Glomerular endothelial cell (primary cell): ENCODE data around the gene TANC1. TPM values are rescaled to one million over a fixed set of nuclear protein-coding genes. Genes with fewer than 3 reads are reported as not detected.

ENCODE experiments used
- DNase-seq: peaks from one replicate; pipeline ENCODE4 v3.0.0-alpha.2; 2011; ENCODE audit warnings: low read depth, low spot score; ENCODE audit errors: extremely low read depth
- total RNA-seq: library from RNA; depleted of rRNA; stranded (reverse); fragments of >200 nt; gene quantifications from 2 replicates; pipeline ENCODE4 v1.2.3, GENCODE V29; 2015

TANC1 gene
- total RNA-seq, 1 donor from 2014 or later = 103 TPM

DNA sequence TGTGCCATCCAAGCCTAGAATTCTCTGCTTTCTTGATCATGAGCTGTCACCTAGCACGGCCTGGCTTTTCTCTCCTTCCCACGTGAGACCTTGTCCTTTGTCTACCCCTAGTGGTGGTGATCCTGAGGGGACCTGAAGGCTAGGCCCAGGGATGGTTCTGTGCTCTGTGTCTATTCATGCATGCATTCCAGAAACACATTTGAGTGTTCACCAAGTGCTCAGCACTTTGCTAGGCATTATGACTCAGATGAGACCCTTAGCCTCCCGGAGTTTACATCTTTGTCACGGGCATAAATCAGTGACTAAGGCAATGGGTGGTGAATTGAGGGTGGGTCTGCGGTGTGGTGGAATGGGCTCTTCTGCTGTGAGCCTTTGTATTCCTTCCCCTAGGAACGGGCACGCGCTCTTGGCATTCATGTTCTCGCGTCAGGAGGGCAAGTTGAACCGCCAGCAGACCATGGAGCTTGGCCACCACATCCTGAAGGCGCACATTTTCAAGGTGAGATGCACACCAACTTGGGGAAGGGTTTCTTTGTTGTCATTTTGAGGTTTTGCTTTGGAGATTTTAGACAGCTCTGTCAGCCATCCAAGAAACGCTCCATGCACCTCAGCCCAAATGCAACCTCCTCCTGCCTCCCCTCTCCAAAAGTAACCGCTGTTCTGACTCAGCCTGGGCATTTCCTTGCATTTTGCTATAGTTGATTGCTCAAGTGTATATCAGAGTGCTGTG lies 217.1 kb downstream of the TANC1 start:
- DNase-seq = no peak

DNA sequence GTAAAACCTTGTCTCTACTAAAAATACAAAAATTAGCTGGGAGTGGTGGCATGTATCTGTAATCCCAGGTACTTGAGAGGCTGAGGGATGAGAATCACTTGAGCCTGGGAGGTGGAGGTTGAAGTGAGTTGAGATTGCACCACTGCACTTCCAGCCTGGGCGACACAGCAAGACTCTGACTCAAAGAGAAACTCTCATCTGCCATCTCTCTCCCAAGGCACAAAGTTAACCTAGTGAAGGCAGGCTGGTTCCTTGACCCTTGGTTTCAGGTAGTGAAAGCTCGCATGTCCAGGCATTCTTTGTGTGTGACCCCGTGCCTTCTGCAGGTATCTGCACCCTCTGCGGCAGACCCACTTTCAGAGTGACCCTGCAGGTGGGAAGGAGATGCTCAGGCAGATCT lies 218.0 kb downstream of the TANC1 start:
- no peak for DNase-seq

DNA sequence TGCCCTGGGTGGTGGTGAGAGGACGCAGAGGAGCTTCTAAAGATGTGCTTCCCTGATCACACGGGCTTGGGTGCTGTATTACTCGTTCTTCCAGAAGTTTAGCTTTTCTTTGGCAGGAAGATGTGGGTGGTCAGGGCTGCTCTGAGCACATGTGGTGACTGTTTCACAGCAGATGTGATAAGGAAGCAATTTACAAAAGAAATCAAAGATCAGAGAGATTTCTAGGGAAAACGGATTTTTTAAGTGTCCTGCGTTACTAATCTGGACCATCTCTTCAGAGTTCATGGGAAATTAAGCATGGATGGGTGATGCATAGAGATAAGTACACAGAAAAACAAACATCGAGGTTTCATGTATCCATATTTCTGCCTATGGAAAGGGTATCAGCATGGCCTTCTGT lies 218.7 kb downstream of the TANC1 start:
- no peak for DNase-seq

DNA sequence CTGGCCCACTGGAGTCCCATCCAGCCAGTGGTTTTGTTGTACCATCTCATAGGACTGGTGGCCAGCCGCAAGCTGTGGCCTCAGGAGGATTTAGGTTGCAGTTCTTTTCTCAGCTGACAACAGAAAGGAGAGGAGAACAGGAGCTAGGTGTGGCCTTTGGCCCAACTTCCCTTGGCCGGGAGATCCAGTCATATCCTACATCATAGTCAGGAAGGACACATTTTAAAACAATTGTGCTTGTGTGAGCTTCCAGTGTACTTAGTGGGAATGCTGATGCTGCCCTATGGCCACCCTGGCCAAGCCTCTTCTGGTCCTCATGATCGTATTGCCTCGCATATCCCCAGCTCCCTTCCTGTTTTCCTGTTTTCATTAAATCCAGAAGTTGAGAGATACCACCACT lies 220.0 kb downstream of the TANC1 start:
- no peak for DNase-seq

DNA sequence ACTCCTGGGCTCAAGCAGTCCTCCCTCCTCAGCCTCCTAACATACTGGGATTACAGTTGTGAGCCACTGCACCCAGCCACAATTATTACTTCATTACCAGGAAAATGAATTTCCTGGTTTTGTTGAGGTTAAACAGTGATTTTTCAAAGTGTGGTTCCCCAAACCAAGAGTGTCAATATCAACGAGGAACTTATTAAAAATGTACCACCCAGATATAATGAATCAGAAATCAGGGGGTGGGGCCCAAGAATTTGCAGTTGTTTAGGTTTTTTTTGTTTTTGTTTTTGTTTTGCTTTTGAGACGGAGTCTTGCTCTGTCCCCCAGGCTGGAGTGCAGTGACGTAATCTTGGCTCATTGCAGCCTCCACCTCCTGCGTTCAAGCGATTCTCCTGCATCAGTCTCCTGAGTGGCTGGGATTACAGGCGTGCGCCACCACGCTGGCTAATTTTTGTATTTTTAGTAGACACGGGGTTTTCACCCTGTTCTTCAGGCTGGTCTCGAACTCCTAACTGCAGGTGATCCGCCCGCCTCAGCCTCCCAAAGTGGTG lies 224.0 kb downstream of the TANC1 start:
- no peak for DNase-seq

DNA sequence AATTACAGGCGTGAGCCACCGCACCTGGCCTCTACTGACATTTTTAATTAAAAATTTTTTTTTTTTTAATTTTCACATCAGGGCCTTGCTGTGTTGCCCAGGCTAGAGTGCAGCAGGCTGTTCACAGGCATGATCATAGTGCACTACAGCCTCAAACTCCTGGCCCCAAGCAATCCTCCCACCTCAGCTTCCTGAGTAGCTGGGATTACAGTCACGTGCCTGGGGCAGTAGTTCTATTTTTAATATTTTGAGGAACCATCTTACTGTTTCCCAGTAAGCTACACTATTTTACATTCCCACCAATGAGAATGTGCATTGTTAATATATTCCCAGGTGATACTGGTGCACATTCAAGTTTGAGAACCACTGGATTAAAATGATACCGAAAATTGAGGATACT lies 225.4 kb downstream of the TANC1 start:
- DNase-seq = no peak

DNA sequence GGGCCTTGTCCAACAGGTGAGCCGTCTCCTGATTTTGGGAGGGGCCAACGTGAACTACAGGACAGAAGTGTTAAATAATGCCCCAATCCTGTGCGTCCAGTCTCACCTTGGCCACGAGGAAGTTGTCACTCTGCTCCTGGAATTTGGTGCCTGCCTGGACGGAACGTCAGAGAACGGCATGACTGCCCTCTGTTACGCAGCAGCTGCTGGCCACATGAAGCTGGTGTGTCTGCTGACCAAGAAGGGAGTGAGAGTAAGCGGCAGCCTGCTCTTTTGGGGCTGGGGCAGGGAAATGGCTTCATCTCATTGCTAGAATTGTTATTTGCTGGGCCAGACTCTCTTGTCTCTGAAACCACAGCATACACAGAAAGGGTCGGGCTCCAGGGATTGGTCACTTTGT lies 225.8 kb downstream of the TANC1 start:
- no peak for DNase-seq

DNA sequence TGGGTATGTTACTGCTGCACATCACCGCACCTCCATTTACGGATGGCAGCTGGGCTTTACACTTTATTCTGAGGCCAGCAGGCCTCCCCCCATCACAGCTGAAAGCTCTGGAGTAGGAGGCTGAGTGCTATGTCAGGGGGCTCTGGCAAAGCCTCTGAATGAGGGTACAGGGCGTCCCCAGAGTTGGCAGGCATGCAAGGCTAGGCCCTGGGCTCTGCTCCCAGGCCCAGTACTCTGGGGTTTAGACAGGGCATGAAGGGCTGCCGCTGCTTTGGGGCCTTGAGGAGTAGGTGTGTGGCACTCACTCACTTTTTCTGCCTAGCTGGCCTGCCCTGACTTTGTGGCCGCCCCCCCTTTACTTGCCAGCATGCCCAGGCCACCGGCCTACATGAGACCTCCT lies 227.3 kb downstream of the TANC1 start:
- no peak for DNase-seq

DNA sequence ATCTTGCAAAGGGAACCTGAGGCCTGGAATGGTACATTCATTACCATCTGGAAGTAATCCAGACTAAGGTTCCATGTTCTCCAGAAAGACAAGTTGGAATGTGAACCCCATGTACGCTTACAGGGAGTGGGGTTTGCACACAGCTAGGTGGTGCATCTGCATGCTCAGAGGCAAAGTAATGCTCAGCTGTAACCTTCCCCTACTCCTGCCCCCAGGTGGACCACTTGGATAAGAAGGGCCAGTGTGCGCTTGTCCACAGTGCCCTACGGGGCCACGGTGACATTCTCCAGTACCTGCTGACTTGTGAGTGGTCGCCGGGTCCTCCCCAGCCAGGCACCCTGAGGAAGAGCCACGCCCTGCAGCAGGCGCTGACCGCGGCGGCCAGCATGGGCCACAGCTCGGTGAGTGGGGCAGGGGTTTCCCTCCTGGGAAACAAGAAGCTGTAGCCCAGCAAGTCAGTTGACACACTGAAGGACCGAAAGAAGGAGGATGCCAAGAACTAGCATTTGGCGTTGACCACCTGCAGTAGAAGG lies 228.0 kb downstream of the TANC1 start:
- DNase-seq = no peak

DNA sequence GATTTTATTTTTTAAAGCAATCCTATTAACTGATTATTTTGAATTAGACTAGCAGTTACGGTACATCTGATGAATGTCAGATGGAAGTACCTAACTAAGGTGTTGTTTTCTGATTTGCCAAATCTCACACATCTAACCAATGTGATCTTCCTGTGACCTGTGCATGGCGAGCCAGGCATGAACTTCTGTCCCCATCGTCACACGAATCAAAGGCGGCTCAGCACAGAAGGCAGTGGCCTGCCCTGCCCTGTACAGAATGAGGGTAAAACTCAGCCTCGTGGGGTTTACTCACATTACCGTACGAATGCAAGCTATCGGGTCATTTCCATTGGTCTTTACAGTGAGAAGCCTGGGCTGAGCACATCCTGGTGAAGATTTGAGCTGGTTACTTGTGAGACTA lies 230.8 kb downstream of the TANC1 start:
- no peak for DNase-seq

DNA sequence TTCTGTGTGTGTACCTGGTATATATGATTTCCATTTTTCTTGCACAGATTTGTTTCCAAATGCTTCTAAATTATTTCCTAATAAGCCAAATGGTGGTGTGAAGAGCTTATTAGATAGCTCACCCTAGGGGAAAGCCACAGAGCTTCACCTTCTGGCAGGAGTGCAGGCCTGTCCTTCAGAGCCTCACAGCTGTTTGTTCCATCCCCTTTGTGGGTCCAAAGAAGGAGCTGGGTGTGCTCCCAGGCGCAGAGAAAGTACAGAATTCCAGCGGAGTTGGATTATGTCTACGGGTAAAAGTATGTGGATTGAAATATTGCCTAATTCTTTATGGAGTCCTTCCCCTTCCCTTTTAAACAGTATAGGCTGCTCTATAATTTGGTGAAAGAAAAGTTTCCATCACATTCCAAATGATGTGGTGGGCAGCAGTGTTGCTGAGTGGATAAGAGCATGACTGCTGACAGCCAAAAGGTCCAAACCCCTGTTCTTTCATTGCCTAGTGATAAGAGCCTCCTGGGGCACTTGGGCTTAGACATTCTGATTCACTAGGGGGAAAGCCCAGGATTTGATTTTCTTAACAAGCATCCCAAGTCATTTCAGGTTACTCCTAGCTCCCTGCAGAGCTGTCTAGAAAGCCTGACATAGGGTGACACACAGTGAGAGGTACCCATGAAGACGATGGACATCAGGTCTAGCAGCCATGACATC lies 231.5 kb downstream of the TANC1 start:
- no peak for DNase-seq

DNA sequence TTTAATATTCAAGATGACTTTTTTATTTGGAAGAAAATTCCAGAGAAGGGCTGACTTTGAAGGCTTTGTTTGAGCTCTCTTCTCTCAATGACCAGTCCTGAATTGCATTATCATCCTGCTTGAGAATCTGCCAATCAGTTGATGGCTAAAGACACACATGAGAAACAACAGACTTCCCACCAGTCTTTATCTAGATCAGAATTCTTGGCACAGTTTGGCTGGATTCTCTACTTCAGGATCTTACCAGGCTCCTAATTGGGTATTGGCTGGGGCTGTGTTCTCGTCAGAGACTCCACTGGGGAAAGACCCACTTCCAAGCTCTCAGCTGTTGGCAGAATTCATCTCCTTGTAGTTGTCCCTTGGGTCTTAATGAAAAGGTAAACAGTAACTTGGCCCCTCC lies 232.1 kb downstream of the TANC1 start:
- DNase-seq = no peak

DNA sequence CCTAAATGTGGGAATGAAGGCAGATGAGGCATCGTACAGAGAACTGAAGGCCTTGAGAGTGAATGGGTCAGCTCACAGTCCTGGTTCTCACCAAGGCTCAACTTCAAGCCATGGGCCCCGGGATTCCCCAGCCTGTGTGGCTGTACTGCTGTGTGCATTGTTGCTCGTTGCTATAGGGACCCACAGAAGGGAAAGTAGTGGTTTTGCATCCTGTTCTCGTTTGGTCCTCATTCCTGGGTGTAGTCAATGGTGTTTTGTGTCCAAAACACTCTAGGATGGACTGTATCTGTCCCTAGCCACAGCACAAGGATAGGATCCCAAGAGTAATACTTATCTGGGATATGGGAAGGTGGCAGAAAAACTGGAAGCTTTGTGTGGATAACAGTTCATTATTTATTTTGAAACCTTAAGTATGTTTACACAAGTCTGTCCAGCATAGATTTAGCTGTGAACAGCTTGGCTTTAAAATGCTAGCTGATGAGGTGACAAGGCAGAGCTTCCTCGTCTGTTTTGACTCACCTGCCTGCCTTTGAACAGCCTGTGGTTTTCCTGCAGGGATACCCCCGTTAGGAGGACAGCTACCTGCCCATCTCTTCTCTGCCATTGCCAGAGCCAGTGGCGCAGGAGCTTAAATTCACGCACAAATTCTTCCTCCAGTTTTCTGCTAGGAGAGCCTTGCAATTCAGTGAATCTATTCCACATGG lies 233.1 kb downstream of the TANC1 start:
- DNase-seq = no peak

DNA sequence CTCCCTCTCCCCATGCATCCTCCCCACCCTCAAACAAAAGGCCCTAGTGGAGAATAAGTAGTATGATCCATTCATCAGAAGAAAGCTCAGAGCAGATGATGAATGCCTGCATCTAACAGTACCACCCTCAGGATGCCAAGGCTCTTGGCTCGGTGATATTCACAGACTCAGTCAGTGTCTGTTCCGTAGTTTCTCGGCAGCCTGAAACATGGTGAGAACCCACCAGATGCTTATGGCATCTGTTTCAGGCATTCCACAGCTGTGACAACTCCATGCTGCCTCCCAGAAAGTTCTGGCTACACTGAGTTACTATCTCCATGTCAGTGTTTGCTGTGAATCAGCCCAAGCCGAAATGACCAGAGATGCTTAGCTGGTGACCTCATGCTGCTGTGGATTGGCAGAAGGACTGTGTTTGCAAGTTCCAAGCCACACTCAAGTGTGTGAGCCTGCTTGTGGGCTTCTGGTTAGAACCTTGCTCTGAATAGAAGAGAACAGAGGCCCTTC lies 234.2 kb downstream of the TANC1 start:
- no peak for DNase-seq

DNA sequence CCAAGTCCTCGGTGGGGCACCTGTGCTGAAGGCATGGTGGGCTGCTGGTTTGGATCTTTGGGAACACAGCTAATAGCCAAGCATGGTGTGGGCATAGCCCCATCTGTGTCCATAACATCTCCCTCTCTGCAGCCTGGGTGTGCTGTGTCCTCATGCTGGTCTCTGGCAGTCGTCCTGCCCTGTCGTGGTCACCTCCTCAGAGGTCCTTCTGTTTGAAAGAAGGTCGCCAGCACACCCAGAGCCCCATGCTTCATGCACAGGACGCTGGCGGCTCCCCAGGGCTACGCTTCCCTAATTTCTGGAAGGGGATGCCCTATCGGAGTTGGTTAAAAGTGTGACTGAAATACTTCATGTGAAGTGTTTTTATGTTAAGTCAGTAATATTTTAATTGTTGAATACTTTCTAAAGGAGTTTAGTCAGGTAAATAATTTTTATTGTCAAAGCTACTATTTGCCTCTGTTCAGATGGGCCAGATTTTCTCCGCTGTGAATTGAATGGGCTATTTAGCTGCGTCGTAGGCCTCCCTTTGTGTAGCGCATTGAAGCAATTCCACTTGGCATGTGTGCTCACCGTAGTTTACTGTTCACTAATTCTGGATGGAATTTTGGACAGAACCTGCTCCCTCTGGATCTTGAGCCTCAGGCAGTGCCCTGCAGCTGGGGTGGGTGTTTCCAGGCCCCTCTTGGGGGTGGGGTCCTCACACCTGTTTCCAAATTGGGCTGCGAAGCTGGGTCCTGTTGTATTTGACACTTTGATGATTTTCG lies 236.1 kb downstream of the TANC1 start:
- no peak for DNase-seq

DNA sequence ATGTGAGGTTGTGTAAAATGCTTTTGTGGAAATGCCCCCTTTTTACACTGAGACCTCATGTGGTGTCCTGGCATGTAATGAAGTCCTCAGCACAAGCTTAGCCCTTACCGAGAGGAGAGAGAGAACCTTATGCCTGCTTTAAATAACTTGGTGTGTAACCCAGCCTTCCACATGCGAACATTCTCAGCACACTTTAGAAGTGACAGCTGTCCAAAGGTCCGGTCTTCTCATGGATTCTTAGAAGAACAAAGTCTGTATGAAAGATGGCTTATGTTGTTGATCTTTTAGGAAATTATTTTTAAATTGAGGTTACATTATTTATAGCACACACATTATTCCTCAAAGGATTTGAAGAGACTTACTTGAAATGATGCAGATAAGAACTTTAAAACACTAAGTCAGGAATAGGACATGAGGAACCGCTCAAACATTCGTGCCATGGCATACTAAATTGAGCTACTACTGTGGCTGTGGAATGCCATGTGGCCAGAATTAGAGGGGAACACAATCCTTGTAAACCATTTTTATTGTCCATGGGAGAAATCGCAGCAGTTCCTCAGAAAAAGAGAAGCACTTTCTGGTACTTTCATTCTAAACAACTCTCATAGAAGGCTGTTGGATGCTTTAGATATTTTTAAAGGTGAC lies 238.4 kb downstream of the TANC1 start:
- no peak for DNase-seq

DNA sequence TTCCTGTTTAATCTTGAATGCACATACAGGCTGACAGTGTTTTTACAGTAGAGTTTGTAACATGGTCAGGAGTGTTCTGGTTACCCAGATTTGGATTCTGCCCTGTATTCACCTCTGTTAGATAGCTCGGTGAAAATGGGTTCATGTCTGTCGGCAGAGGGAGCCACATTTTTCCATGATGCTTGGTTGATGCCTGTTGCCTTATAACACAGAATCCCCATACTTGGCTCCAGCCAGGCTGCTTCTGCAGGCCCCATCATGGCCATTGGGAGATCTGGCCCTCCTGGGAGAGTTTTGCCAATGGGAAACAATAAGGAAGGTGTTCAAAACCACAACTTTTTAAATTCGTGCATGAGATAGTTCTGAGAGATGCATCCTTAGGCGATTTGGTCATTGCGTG lies 240.0 kb downstream of the TANC1 start:
- no peak for DNase-seq

DNA sequence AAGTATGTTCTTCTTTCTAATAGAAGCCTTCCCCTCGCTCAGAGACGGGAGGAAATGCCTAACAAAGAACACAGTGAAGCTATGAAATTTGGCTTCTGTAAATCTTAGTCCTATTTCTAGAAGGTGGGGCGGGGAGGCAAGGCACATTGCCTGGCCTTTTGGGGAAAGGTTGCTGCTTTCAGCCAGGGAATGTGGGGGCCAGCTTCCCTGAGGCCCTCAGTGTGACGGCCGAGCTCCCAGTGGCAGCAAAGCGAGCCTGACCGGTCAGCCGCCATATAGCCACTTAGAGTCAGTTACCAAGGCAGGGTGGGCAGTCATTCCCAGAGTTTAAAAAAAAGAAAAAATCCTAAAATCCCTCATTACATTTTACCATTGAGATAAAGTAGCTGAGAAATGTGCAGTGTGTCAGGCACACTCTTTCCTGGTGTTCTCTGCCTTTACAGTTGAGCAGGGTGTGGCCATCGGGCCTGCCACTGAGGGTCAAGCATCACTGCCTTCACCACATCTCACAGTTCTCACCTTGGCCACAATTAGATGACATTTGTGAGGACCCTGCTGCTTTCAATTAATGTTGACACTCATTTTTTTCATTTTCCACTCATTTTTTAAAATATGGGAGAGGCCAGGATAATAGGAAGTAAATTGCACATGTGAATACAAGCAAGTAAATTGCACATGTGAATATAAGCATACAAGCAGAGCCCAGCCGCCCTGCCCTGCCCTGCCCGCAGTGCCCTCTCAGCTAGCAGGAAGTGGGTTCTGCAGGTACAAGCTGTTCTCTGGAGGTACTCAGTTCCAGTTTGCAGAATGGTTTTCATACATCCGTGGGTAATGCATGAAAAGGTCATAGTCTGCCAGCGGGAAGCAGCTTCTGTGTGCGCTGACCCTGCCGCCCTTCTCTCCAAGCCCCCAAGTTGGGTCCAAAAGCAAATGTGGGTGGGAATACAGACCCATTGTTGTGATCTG lies 241.2 kb downstream of the TANC1 start:
- no peak for DNase-seq
